HG02943 (cell line): ENCODE data around the gene SLC27A5.
A peak's percentile ranks its signal among the peaks of the same experiment; 100 is the strongest.
"Not testable (repeated sequence)": the region's sequence is repeated elsewhere in the genome, so short reads cannot be mapped to it uniquely, and the experiment has no call there.

Source experiments
- ATAC-seq: cut with Tn5 transposase; IDR thresholded peaks from one replicate; pipeline ENCODE4 v1.9.1; 2021; ENCODE audit warnings: mild to moderate bottlenecking, low read depth, moderate library complexity; ENCODE audit not compliant: unreplicated experiment

Gene SLC27A5

DNA sequence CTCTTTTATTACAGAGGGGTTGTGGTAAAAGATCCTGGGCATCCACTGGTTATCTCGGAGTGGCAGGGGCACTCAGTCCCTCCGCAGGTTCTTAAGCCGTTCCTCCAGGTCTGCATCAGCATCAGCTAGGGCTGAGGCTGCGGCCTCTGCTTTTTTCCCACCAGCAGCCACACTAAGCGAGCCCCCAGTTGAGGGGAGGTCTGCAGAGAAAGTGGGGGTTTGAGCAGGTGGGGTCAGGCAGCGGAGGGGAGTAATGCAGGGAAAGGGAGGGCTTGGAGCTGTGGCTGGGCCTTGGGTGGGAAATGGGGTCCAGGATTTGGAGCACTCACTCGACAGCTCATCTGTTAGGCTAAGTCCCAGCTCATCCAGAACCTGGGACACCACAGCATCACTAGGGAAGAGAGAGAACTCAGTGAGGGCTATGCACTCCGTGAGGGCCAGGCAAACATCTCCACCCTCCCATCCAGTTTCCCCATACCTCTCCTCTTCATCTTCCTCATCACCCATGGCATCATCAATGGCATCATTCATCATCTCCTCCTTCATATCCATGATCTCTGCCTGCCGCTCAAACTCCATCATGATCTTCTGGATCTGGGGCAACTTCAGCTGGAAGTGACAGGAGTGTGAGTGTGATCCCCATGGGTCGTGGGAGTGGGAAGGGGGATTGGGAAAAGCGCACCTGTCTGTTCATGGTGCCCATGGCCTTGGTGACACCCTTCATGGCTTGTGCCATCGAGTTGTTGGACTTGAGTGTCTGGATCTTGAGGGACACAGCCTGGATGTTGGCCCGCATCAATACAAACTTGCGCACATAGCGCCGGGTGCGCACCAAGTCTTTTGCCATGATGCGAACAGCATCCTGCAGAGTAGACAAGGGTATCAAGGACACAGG lies 40.0 kb upstream of the SLC27A5 start:
- ATAC-seq, result no peak

DNA sequence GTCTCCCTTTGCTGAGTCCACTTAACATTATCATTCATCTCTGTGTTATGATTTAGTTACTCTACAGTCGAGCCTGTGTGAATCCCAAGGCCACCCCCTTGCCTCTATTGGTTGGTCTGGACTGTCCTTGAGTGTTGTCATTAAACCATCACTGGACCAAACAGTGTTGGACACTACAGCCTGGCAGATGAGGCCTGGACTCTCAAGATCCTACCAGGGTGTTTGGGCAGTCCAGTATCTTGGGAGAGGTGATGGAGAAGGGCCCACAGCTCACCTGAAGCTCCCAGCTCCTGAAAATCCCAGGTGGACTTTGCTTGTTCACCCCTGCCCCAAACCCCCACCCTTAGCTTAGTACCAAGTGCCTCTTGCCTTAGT lies 39.3 kb upstream of the SLC27A5 start:
- ATAC-seq, result no peak

DNA sequence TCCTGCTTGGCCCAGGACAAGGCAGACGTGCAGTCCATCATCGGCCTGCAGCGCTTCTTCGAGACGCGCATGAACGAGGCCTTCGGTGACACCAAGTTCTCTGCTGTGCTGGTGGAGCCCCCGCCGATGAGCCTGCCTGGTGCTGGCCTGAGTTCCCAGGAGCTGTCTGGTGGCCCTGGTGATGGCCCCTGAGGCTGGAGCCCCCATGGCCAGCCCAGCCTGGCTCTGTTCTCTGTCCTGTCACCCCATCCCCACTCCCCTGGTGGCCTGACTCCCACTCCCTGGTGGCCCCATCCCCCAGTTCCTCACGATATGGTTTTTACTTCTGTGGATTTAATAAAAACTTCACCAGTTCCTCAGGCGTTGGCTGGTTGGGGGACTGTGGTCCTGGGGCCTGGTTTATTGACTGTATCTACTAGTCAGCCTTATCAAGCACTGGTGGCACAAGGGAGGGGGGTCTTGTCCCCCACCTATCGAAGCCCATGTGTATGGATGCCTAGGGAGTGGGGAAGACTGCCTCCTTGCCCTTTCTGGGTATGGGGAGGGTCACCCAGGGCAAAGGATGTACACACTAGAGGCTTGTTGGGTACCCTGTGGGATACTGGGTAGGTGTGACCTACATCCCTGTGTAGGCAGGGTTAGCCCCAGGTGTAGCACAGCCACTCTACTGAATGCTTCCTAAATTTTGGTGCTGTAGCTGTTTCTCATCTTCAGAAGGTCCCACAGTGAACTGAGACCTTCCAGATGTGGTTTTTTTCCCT lies 38.8 kb upstream of the SLC27A5 start:
- ATAC-seq, result no peak

DNA sequence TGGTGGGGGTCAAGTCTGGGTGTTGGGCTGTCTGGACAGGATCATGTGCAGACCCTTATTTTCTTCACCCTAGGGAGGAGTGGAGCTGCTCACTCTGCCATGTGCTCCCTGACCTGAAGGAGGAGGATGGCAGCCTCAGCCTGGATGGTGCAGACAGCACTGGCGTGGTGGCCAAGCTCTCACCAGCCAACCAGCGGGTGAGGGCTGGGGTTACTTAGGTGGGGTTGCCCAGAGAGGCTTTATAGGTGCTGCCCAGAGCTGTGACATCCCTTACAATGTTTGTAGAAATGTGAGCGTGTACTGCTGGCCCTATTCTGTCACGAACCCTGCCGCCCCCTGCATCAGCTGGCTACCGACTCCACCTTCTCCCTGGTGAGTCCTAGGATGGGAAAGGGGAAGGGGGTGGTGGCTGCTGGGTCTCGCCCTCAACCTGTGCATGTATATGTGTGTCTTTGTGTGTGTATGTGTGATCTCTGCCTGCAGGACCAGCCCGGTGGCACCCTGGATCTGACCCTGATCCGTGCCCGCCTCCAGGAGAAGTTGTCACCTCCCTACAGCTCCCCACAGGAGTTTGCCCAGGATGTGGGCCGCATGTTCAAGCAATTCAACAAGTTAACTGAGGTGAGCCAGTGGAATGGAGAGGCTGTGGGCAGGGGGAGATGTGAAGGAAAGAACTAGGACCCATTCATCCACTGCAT lies 38.0 kb upstream of the SLC27A5 start:
- ATAC-seq, result no peak

DNA sequence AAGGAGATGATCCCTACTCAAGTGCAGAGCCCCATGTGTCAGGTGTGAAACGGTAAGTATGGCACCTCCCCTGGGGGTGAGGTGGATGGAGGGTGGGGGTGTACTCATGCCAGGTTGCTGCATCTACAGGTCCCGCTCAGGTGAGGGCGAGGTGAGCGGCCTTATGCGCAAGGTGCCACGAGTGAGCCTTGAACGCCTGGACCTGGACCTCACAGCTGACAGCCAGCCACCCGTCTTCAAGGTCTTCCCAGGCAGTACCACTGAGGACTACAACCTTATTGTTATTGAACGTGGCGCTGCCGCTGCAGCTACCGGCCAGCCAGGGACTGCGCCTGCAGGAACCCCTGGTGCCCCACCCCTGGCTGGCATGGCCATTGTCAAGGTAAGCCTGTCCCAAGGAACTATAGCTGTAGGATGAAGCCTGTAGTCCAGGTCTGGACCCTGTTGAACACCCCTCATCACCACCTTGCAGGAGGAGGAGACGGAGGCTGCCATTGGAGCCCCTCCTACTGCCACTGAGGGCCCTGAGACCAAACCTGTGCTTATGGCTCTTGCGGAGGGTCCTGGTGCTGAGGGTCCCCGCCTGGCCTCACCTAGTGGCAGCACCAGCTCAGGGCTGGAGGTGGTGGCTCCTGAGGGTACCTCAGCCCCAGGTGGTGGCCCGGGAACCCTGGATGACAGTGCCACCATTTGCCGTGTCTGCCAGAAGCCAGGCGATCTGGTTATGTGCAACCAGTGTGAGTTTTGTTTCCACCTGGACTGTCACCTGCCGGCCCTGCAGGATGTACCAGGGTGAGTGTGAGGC lies 37.3 kb upstream of the SLC27A5 start:
- ATAC-seq, result no peak

DNA sequence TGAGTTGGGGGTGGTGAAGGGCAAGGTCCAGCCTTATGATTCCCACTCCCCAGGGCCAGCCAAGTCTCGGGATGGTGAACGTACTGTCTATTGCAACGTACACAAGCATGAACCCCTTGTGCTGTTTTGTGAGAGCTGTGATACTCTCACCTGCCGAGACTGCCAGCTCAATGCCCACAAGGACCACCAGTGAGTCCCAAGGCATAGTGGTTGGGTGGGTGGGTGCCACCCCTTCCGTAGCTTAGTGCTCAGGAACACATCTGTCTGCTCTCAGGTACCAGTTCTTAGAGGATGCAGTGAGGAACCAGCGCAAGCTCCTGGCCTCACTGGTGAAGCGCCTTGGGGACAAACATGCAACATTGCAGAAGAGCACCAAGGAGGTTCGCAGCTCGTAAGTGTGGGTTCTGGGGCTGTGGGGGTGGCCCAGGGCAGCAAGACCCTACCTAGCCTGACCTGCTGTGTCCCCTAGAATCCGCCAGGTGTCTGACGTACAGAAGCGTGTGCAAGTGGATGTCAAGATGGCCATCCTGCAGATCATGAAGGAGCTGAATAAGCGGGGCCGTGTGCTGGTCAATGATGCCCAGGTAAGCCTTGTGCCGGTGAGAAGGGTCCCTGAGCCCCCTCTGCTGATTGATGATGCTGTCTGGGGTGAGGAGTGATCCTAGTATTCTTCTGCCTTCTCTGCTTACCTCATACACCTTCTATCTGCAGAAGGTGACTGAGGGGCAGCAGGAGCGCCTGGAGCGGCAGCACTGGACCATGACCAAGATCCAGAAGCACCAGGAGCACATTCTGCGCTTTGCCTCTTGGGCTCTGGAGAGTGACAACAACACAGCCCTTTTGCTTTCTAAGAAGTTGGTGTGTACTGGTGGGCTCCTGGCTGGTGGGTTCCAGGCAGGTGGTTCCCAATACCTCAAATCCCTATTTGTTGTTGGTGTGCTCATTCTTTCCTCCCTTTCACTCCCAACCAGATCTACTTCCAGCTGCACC lies 35.8 kb upstream of the SLC27A5 start:
- ATAC-seq, result no peak

DNA sequence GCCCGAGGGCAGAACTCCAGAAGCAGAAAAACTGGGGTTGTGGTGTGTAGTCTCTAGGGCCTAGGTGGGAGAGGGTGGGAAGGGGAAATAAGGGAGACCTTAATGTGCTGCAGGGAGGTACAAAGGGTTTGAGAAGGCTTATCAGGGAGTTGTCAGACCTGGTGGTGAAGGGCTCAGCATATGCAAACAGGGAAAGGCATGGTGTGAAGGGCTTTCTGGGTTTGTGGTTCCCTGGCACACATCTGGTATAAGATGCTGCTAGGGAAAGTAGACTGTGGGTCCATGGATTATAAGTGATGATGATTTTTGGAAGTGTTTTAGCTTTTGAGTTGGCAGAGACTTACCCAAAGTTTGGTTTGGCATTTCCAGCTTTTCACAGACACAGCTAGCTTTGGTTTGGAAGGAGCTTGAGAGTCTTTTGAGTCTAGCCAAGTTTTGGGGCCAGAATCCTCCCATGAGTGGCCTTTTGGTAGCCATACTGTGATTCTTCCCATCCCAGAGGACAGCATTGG lies 34.3 kb upstream of the SLC27A5 start:
- ATAC-seq, result no peak

DNA sequence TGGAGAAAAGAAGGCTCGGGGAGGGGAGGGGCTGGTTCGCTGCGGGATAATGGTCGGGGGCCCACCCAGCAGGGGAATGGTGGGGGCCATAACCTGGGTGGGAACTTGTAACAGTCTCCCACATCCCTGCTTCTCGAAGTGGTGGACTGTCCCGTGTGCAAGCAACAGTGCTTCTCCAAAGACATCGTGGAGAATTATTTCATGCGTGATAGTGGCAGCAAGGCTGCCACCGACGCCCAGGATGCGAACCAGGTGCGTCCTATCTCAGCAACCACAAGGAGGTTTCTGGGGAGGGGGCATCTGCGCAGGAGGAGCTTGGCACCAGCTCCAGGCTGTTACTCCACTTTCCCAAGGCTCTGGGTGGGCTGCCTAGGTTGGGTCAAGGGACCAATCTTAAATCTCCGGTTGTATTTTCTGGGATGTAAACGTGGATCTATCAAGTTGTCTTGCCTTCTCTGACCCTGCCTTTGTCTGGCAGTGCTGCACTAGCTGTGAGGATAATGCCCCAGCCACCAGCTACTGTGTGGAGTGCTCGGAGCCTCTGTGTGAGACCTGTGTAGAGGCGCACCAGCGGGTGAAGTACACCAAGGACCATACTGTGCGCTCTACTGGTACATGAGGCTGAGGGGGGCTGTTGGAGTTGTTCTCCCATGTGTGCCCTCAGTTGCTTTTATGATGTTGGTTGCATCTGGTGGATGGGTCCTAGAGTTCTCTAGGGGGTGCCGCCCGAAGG lies 33.7 kb upstream of the SLC27A5 start:
- no peak for ATAC-seq

DNA sequence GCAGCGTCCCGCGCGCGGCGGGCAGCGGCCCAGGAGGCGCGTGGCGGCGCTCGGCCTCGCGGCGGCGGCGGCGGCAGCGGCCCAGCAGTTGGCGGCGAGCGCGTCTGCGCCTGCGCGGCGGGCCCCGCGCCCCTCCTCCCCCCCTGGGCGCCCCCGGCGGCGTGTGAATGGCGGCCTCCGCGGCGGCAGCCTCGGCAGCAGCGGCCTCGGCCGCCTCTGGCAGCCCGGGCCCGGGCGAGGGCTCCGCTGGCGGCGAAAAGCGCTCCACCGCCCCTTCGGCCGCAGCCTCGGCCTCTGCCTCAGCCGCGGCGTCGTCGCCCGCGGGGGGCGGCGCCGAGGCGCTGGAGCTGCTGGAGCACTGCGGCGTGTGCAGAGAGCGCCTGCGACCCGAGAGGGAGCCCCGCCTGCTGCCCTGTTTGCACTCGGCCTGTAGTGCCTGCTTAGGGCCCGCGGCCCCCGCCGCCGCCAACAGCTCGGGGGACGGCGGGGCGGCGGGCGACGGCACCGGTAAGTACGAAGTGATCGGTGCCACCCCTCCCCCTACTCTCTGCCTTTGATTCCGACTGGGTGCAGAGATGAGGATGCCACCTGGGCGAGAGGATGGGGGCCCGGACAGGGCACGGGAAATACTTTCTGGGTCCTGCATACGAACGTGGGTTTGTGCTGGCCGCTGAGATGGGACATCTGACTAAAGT lies 32.9 kb upstream of the SLC27A5 start:
- peak; percentile 51 for ATAC-seq

DNA sequence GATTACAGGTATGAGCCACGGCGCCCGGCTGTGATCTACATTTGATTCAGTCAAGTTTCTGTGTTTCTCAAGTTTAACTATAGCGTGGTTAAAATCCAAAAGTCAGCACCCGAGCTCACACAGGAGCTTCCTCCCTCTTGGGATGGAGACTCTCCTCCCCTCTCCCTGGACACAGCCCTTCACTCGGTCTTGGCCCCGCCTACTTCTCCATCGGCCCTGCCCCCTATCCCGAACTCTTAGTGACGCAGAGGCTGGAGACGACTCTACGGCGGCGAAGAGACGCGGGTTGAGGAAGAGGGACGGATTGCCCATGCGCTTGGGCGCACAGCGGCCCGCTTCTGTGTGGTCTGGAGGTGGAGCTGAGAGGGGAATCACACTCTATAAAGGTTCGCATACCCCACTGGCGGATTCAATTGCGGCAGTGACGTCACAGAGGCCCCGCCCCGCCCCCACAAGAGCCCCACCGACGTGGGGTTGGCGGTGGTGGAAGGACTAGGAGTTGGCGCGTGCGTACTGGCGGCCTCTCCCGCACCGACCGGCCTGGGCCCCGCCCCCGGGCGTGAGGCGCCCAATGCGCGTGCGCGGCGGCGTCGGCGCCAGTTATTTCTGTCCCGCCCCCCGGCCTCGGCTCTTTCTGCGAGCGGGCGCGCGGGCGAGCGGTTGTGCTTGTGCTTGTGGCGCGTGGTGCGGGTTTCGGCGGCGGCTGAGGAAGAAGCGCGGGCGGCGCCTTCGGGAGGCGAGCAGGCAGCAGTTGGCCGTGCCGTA lies 32.2 kb upstream of the SLC27A5 start, which contains the start of gene TRIM28:
Gene TRIM28, plus strand, starts transcription at position 239 of the 765 bp plus-strand sequence. CDS start 694 bp downstream, outside the sequence.
- ATAC-seq, result peak; percentile 80

DNA sequence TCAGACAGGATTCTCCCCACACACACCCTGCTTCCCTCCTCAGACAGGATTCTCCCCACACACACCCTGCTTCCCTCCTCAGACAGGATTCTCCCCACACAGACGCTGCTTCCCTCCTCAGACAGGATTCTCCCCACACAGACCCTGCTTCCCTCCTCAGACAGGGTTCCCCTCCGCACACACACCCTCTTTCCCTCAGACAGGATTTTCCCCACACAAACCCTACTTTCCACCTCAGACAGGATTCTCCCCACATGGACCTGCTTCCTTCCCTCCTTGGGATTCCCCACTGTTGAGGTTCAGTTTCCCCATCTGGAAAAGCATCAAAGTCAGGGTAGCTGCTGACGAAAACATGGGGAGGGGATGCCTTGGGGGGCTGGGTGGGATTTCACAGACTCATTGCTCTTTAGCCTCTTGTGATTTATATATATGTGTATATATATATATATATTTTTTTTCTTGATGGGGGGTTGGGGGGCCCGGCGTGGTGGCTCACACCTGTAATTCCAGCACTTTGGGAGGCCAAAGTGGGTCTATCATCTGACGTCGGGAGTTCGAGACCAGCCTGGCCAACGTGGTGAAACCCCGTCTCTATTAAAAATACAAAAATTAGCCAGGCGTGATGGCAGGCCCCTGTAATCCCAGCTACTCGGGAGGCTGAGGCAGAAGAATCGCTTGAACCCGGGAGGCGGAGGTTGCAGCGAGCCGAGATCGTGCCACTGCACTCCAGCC lies 31.0 kb upstream of the SLC27A5 start:
- ATAC-seq, result not testable (repeated sequence)

DNA sequence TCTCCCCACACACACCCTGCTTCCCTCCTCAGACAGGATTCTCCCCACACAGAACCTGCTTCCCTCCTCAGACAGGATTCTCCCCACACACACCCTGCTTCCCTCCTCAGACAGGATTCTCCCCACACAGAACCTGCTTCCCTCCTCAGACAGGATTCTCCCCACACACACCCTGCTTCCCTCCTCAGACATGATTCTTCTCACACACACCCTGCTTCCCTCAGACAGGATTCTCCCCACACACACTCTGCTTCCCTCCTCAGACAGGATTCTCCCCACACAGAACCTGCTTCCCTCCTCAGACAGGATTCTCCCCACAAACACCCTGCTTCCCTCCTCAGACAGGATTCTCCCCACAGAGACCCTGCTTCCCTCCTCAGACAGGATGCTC lies 27.4 kb upstream of the SLC27A5 start:
- not testable (repeated sequence) for ATAC-seq

DNA sequence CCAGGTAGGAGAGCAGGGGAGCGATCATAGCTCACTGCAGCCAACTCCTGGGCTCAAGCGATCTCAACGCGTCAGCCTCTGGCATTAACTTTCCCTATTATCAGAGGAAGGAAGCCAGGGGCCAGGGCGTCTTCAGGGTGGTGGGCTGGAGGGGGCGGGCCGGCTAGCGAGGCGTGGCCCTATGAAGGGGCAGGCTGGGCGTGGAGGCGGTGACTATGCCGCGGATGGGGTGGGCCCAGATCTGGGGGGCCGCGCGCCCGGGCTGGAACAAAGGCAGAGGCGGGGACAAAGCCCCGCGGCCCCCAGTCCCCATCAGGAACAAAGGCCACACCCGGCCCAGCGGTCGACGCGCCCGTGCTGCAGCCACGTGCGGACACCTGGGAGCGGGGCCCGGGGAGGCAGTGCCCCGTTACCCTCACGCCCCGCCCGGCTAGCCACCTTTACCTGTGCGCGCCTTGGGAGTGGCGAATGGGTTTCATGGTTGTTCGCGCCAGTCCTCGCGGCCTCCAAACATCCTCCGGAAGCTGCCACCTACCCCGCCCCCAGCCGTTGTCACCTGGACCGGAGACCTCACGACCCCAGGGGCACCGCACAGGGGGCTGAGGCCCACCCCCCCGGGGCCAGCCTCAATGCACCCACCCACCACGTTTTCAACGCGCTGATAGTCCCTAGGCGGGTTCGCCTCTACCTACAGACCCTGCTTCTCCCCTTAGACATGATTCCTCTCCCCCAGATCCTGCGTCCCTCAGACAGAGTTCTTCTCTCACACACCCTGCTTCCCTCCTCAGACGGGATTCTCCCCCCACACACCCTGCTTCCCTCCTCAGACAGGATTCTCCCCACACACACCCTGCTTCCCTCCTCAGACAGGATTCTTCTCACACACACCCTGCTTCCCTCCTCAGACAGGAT lies 26.7 kb upstream of the SLC27A5 start:
- no peak for ATAC-seq

DNA sequence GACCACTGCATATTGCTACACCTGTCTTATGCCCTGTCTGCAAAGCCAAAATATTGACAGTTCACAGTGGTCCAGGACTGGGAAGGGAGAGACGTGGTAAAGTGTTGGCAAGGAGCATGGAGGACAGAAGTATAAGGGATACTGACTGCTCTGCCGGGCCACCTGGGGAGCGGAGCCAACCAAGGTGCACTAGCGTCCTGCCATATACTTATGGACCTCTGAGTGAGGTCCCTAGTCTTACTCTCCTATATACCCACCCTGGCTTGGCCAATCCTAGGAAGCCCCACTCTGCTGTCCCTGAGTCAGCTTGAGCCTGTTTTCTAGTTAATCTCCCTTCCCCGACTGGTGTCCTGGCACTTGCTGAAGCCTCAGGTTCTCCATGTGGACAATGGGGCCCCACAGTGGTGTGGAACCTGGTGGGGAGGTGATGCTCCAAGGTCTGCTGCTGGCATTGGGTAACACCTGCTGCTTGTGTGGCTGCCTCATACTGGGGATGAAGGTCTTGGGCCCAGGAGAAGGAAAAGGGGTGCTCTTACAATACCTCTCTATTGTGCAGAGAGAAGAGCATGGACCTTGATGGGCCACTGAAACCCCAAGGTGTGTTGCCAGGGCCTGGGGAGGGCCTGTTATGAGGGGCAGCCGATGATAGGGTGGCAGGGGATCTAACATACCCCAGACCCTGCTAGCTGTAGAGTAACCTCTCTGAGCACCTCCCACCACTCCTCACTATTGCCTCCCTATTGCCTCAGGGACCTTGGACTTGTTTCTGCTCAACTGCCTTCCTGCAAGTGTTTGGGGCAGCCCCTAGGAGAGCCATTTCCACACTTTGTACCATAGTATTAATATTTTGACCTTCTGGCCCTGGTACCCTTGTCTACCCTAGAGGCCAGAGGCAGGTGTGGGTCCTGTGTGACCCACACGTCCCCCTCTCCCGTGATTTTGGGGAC lies 25.3 kb upstream of the SLC27A5 start:
- ATAC-seq, result no peak
